ENCODE measurements around the gene SLC35B4. TPM values are rescaled to one million over a fixed set of nuclear protein-coding genes. Genes with fewer than 3 reads are reported as not detected.
A peak's percentile ranks its signal among the peaks of the same experiment; 100 is the strongest.

The SLC35B4 gene
- total and polyA plus RNA-seq, 4 donors: 3.6 to 25.7 (median 10.5) TPM

- H3K9me3 ChIP-seq (ENCODE audit: control insufficient read depth in 4 of 4, insufficient read depth in 3 of 4, low read length in 3 of 4): peaks cover 0 to 5% (median 0%) of the 10 kb centered on the region in 4 donors
- no peak overlapping the region for H3K27ac ChIP-seq (ENCODE audit: low read depth in 1 of 2, low read length in 1 of 2)
- no peak overlapping the region for H3K4me3 ChIP-seq
- H3K27me3 ChIP-seq (ENCODE audit: control insufficient read depth in 3 of 3, insufficient read depth in 3 of 3, low read length in 2 of 3): no peaks in the 10 kb centered on the region
- H3K4me1 ChIP-seq (ENCODE audit: control insufficient read depth in 5 of 5, insufficient read depth in 5 of 5, low read length in 5 of 5): no peaks in the 10 kb centered on the region
- H3K9ac ChIP-seq (ENCODE audit: insufficient read depth in 1 of 2, low read length in 2 of 2): no peak overlapping the region
- DNase-seq: no peak
- ATAC-seq (ENCODE audit: insufficient read depth, low FRiP score): no peak
- no peak for TF ChIP-seq CTCF (IDR thresholded peaks at IDR 0.05; ENCODE audit: control extremely low read depth, extremely low read depth)
- H3K36me3 ChIP-seq (ENCODE audit: control insufficient read depth in 4 of 4, insufficient read depth in 4 of 4, low read length in 4 of 4): no peaks in the 10 kb centered on the region
- WGBS, 2 donors: 68% methylated on average over 4 of the region's 4 CpGs
Measured at GRCh38 chr7:134330974-134331373, 14.2 kb upstream of the SLC35B4 start.

GRCh38 chr7:134329614-134330346 lies 13.1 kb upstream of the SLC35B4 start:
- 38 to 55% methylated on average over 4 of the region's 4 CpGs for WGBS, 2 donors
- no peak for ATAC-seq (ENCODE audit: insufficient read depth, low FRiP score)

GRCh38 chr7:134328900-134329299 lies 12.2 kb upstream of the SLC35B4 start:
- no peak for TF ChIP-seq CTCF (IDR thresholded peaks at IDR 0.05; ENCODE audit: control extremely low read depth, extremely low read depth)
- DNase-seq (no peak), ATAC-seq (ENCODE audit: insufficient read depth, low FRiP score) (no peak)
- WGBS, 2 donors: 59 to 69% methylated on average over 2 of the region's 2 CpGs
- no peaks in the 10 kb centered on the region for H3K4me1 ChIP-seq (ENCODE audit: control insufficient read depth in 5 of 5, insufficient read depth in 5 of 5, low read length in 5 of 5)
- no peak overlapping the region for H3K9ac ChIP-seq (ENCODE audit: insufficient read depth in 1 of 2, low read length in 2 of 2)
- no peaks in the 10 kb centered on the region for H3K36me3 ChIP-seq (ENCODE audit: control insufficient read depth in 4 of 4, insufficient read depth in 4 of 4, low read length in 4 of 4)
- H3K27ac ChIP-seq (ENCODE audit: low read depth in 1 of 2, low read length in 1 of 2): no peak overlapping the region
- H3K4me3 ChIP-seq: no peak overlapping the region
- peaks cover 0 to 2% (median 0%) of the 10 kb centered on the region in 4 donors for H3K9me3 ChIP-seq (ENCODE audit: control insufficient read depth in 4 of 4, insufficient read depth in 3 of 4, low read length in 3 of 4)
- H3K27me3 ChIP-seq (ENCODE audit: control insufficient read depth in 3 of 3, insufficient read depth in 3 of 3, low read length in 2 of 3): no peaks in the 10 kb centered on the region

More at GRCh38 chr7:134329614-134330346, 13.1 kb upstream of the SLC35B4 start:
- Histone ChIP-seq H3K27ac (ENCODE audit: low read depth in 1 of 2, low read length in 1 of 2) (no peak overlapping the region), H3K4me3 (no peak overlapping the region), H3K36me3 (ENCODE audit: control insufficient read depth in 4 of 4, insufficient read depth in 4 of 4, low read length in 4 of 4) (no peaks in the 10 kb centered on the region), H3K9me3 (ENCODE audit: control insufficient read depth in 4 of 4, insufficient read depth in 3 of 4, low read length in 3 of 4) (peaks cover 0 to 2% (median 0%) of the 10 kb centered on the region in 4 donors), H3K9ac (ENCODE audit: insufficient read depth in 1 of 2, low read length in 2 of 2) (no peak overlapping the region), H3K27me3 (ENCODE audit: control insufficient read depth in 3 of 3, insufficient read depth in 3 of 3, low read length in 2 of 3) (no peaks in the 10 kb centered on the region), H3K4me1 (ENCODE audit: control insufficient read depth in 5 of 5, insufficient read depth in 5 of 5, low read length in 5 of 5) (no peaks in the 10 kb centered on the region)
- DNase-seq: peak in 1 of 3 donors; percentile 33
- no peak for TF ChIP-seq CTCF (IDR thresholded peaks at IDR 0.05; ENCODE audit: control extremely low read depth, extremely low read depth)

Measured in lung (tissue), 12 donors.